Neural progenitor cell (in vitro differentiated cells): ENCODE data around the gene TAOK1.

Experiments used
- EZH2 ChIP-seq: fragments of 200-600 bp; sonication (generic); IDR thresholded peaks from 2 replicates; pipeline ENCODE4 v1.6.1; 2017; ENCODE audit warnings: antibody characterized with exemption, mild to moderate bottlenecking, moderate library complexity
- EZH2phosphoT487 ChIP-seq: fragments of 200-600 bp; sonication (generic); IDR thresholded peaks from 2 replicates; pipeline ENCODE4 v1.6.1; 2017; ENCODE audit warnings: antibody characterized with exemption
- TF ChIP-seq, protein P1 (sequence below): fragments of 200-600 bp; sonication (generic); IDR thresholded peaks from 2 replicates; pipeline ENCODE4 v1.5.1; 2017; ENCODE audit warnings: antibody characterized with exemption, mild to moderate bottlenecking

DNA sequence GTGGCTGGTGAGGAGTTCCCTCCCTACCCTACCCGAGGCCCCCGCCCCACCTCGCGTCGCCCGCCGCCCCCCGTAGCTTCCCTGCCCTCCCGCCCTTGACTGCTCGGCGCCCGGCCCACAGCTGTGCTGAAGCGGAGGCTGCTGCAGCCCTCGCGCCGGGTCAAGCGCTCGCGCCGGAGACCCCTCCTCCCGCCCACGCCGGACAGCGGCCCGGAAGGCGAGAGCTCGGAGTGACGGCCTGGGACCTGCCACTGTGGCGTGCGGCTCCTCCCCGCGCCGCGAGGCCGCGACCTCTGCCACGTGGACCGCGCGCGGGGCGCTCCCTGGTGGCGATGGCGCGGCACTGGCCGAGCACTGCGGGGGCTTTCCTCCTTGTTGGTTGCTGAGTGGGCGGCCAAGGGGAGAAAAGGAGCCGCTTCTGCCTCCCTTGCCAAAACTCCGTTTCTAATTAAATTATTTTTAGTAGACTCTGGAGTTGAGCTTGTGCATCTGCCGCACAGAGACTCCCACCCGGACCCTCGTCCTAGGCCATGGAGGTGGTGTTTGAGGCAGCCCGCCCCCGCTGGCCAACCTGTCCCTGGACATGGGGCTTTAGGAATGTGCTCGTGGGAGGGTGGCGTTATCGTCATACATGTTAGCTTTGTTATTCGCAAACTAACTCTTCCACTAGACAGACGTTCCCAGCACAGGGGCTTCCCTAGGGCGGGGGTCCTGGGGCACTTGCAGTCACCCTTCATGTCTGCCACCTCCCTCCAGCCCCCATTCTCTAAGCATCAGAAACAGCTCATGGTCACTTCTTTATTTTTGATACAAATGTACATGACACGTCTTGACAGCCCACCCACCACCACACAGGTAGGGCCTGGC, 182.8 kb downstream of the TAOK1 start:
- TF ChIP-seq, protein P1, sequence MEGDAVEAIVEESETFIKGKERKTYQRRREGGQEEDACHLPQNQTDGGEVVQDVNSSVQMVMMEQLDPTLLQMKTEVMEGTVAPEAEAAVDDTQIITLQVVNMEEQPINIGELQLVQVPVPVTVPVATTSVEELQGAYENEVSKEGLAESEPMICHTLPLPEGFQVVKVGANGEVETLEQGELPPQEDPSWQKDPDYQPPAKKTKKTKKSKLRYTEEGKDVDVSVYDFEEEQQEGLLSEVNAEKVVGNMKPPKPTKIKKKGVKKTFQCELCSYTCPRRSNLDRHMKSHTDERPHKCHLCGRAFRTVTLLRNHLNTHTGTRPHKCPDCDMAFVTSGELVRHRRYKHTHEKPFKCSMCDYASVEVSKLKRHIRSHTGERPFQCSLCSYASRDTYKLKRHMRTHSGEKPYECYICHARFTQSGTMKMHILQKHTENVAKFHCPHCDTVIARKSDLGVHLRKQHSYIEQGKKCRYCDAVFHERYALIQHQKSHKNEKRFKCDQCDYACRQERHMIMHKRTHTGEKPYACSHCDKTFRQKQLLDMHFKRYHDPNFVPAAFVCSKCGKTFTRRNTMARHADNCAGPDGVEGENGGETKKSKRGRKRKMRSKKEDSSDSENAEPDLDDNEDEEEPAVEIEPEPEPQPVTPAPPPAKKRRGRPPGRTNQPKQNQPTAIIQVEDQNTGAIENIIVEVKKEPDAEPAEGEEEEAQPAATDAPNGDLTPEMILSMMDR, result peak; percentile 73
- no peak for TF ChIP-seq EZH2
- TF ChIP-seq EZH2phosphoT487, result no peak
